GM23248 (cell line): Measurements from ENCODE around the gene PVR.

Experiments
- EZH2 ChIP-seq: fragments of 200-600 bp; sonication (generic); IDR thresholded peaks from 2 replicates; pipeline ENCODE4 v1.6.1; 2018; ENCODE audit warnings: antibody characterized with exemption, mild to moderate bottlenecking; ENCODE audit not compliant: insufficient read depth, poor library complexity, severe bottlenecking
- EZH2phosphoT487 ChIP-seq: fragments of 200-600 bp; sonication (generic); IDR thresholded peaks from 2 replicates; pipeline ENCODE4 v1.6.1; 2018; ENCODE audit warnings: antibody characterized with exemption, moderate library complexity, mild to moderate bottlenecking, low read depth; ENCODE audit not compliant: insufficient read depth

- no peak for TF ChIP-seq EZH2phosphoT487
- TF ChIP-seq EZH2 = no peak
Observed at GRCh38 chr19:44604241-44604640, 39.5 kb upstream of the PVR start.
